Measurements from ENCODE around the gene TRAF1. TPM values are rescaled to one million over a fixed set of nuclear protein-coding genes. Genes with fewer than 3 reads are reported as not detected.

The TRAF1 gene
- total and polyA plus RNA-seq, 4 donors = 3.9 to 23.1 (median 6.1) TPM

GRCh38 chr9:120863833-120864232 lies 62.8 kb downstream of the TRAF1 start:
- DNase-seq = no peak
- Histone ChIP-seq H3K9ac (ENCODE audit: insufficient read depth in 1 of 2, low read length in 2 of 2) (no peak overlapping the region), H3K27me3 (ENCODE audit: control insufficient read depth in 3 of 3, insufficient read depth in 3 of 3, low read length in 2 of 3) (no peaks in the 10 kb centered on the region), H3K9me3 (ENCODE audit: control insufficient read depth in 4 of 4, insufficient read depth in 3 of 4, low read length in 3 of 4) (no peaks in the 10 kb centered on the region), H3K4me3 (no peak overlapping the region), H3K4me1 (ENCODE audit: control insufficient read depth in 5 of 5, insufficient read depth in 5 of 5, low read length in 5 of 5) (peaks cover 0 to 6% (median 0%) of the 10 kb centered on the region in 5 donors), H3K36me3 (ENCODE audit: control insufficient read depth in 4 of 4, insufficient read depth in 4 of 4, low read length in 4 of 4) (peaks cover 0 to 42% (median 28%) of the 10 kb centered on the region in 4 donors), H3K27ac (ENCODE audit: low read depth in 1 of 2, low read length in 1 of 2) (no peak overlapping the region)
- no peak for TF ChIP-seq CTCF (IDR thresholded peaks at IDR 0.05; ENCODE audit: control extremely low read depth, extremely low read depth)
- no peak for ATAC-seq (ENCODE audit: insufficient read depth, low FRiP score)
- 90 to 98% methylated on average over 7 of the region's 7 CpGs for WGBS, 2 donors

- no peak overlapping the region for H3K9ac ChIP-seq (ENCODE audit: insufficient read depth in 1 of 2, low read length in 2 of 2)
Observed at GRCh38 chr9:120862452-120862851, 64.1 kb downstream of the TRAF1 start.

GRCh38 chr9:120861935-120862334 lies 64.7 kb downstream of the TRAF1 start:
- Histone ChIP-seq H3K4me3 (no peak overlapping the region), H3K36me3 (ENCODE audit: control insufficient read depth in 4 of 4, insufficient read depth in 4 of 4, low read length in 4 of 4) (peaks cover 0 to 56% (median 35%) of the 10 kb centered on the region in 4 donors), H3K27me3 (ENCODE audit: control insufficient read depth in 3 of 3, insufficient read depth in 3 of 3, low read length in 2 of 3) (no peaks in the 10 kb centered on the region), H3K9ac (ENCODE audit: insufficient read depth in 1 of 2, low read length in 2 of 2) (no peak overlapping the region), H3K9me3 (ENCODE audit: control insufficient read depth in 4 of 4, insufficient read depth in 3 of 4, low read length in 3 of 4) (no peaks in the 10 kb centered on the region), H3K4me1 (ENCODE audit: control insufficient read depth in 5 of 5, insufficient read depth in 5 of 5, low read length in 5 of 5) (peaks cover 0 to 6% (median 0%) of the 10 kb centered on the region in 5 donors), H3K27ac (ENCODE audit: low read depth in 1 of 2, low read length in 1 of 2) (no peak overlapping the region)
- TF ChIP-seq CTCF (IDR thresholded peaks at IDR 0.05; ENCODE audit: control extremely low read depth, extremely low read depth) = no peak
- WGBS, 2 donors = 97 to 98% methylated on average over 6 of the region's 6 CpGs
- ATAC-seq (ENCODE audit: insufficient read depth, low FRiP score) (no peak), DNase-seq (no peak)

More at GRCh38 chr9:120862452-120862851, 64.1 kb downstream of the TRAF1 start:
- peaks cover 0 to 52% (median 34%) of the 10 kb centered on the region in 4 donors for H3K36me3 ChIP-seq (ENCODE audit: control insufficient read depth in 4 of 4, insufficient read depth in 4 of 4, low read length in 4 of 4)
- no peaks in the 10 kb centered on the region for H3K27me3 ChIP-seq (ENCODE audit: control insufficient read depth in 3 of 3, insufficient read depth in 3 of 3, low read length in 2 of 3)
- ATAC-seq (ENCODE audit: insufficient read depth, low FRiP score) = no peak
- 92 to 95% methylated on average over 12 of the region's 12 CpGs for WGBS, 2 donors
- H3K4me1 ChIP-seq (ENCODE audit: control insufficient read depth in 5 of 5, insufficient read depth in 5 of 5, low read length in 5 of 5) = peaks cover 0 to 6% (median 0%) of the 10 kb centered on the region in 5 donors
- no peak for TF ChIP-seq CTCF (IDR thresholded peaks at IDR 0.05; ENCODE audit: control extremely low read depth, extremely low read depth)
- no peak for DNase-seq
- H3K27ac ChIP-seq (ENCODE audit: low read depth in 1 of 2, low read length in 1 of 2) = no peak overlapping the region
- no peaks in the 10 kb centered on the region for H3K9me3 ChIP-seq (ENCODE audit: control insufficient read depth in 4 of 4, insufficient read depth in 3 of 4, low read length in 3 of 4)
- H3K4me3 ChIP-seq = no peak overlapping the region

GRCh38 chr9:120860083-120860482 lies 66.5 kb downstream of the TRAF1 start:
- Histone ChIP-seq H3K9me3 (ENCODE audit: control insufficient read depth in 4 of 4, insufficient read depth in 3 of 4, low read length in 3 of 4) (no peaks in the 10 kb centered on the region), H3K4me1 (ENCODE audit: control insufficient read depth in 5 of 5, insufficient read depth in 5 of 5, low read length in 5 of 5) (no peaks in the 10 kb centered on the region), H3K36me3 (ENCODE audit: control insufficient read depth in 4 of 4, insufficient read depth in 4 of 4, low read length in 4 of 4) (peaks cover 0 to 42% (median 30%) of the 10 kb centered on the region in 4 donors), H3K4me3 (no peak overlapping the region), H3K27me3 (ENCODE audit: control insufficient read depth in 3 of 3, insufficient read depth in 3 of 3, low read length in 2 of 3) (no peaks in the 10 kb centered on the region), H3K9ac (ENCODE audit: insufficient read depth in 1 of 2, low read length in 2 of 2) (no peak overlapping the region), H3K27ac (ENCODE audit: low read depth in 1 of 2, low read length in 1 of 2) (no peak overlapping the region)
- ATAC-seq (ENCODE audit: insufficient read depth, low FRiP score) = no peak
- no peak for DNase-seq
- 89 to 91% methylated on average over 11 of the region's 11 CpGs for WGBS, 2 donors
- no peak for TF ChIP-seq CTCF (IDR thresholded peaks at IDR 0.05; ENCODE audit: control extremely low read depth, extremely low read depth)
